VCaP (cell line): ENCODE measurements around the gene CA7.
"Not testable (repeated sequence)": the region's sequence is repeated elsewhere in the genome, so short reads cannot be mapped to it uniquely, and the experiment has no call there.

Experiments
- H3K27ac ChIP-seq: fragments of 450-650 bp; 2 replicates; pipeline ENCODE4 v1.5.1; 2017
- TF ChIP-seq, protein P1 (sequence below): fragments of 450-650 bp; conservative IDR thresholded peaks from 2 replicates; pipeline ENCODE4 v1.5.1; 2017; ENCODE audit warnings: mild to moderate bottlenecking, moderate library complexity

CA7 gene

DNA sequence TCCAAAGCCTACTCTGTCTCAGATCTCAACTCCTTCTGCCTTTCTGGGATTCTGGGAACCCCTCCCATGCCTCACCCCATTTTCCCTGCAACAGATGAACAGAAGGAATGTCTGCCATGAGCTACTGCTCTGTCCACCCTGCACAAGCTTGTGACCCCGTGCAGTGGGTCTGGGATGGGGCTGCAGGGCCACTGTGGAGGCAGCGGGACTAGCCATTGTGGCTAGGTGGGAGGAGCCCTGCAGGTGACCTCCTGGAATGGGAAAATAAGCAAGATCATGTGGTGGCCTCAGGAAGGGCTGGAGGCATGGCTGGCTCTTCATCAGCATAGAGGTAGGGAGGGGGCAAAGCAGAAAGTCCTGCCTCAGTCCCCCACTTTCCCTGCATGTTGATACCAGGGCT, 49.8 kb downstream of the CA7 start:
- TF ChIP-seq, protein P1, sequence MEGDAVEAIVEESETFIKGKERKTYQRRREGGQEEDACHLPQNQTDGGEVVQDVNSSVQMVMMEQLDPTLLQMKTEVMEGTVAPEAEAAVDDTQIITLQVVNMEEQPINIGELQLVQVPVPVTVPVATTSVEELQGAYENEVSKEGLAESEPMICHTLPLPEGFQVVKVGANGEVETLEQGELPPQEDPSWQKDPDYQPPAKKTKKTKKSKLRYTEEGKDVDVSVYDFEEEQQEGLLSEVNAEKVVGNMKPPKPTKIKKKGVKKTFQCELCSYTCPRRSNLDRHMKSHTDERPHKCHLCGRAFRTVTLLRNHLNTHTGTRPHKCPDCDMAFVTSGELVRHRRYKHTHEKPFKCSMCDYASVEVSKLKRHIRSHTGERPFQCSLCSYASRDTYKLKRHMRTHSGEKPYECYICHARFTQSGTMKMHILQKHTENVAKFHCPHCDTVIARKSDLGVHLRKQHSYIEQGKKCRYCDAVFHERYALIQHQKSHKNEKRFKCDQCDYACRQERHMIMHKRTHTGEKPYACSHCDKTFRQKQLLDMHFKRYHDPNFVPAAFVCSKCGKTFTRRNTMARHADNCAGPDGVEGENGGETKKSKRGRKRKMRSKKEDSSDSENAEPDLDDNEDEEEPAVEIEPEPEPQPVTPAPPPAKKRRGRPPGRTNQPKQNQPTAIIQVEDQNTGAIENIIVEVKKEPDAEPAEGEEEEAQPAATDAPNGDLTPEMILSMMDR, result no peak
- H3K27ac ChIP-seq, result no peak overlapping the region

DNA sequence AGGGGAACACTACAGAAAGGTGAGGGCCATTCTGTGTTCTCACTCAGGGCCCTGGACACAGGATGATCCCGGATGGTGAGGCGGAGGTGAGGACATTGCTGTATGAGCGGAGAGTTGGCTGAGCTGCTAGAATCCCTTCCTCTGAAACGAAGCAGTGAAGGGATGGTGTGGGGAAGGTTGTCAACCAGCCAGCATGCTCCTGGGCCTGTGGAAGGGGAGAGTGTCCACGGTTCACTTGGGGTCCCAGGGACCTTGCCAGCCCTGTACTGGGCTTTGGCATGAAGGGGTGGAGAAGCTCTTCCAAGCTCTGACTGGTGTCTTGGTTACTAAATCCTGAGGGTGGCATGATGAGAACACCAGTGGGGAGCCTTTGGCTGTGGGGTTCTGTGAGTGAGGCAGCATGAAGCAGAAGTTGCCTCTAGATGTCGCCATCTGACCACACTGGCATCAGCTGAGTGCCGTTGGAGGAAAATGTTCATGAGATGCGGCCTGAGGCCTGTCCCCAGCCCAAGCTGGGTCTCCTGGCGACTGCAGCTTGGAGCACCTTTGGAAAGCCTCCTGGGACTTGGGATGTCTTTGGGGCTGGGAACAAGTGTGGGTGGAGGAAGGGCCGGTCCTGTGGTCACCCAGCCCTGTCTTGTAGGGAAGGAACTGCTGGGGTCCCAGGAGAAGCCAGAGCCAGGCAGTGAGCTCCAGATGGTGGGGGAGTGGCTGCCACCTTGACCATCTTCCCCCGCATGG, 50.9 kb downstream of the CA7 start:
- no peak overlapping the region for H3K27ac ChIP-seq
- TF ChIP-seq, protein P1, result peak; percentile 79

DNA sequence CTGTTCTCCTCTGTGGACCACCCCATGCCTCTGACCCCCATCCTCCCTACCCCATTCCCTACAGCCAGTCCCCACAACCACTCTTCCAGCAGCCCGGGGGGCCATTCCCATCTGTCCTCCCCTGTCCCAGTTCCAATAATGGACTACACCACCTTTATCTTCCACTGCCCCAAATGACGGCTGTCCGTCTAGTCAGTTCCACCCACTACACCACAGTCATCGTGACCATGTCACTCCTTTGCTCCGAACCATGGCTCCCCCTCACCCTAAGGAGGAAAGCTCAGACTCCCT, 51.4 kb downstream of the CA7 start:
- H3K27ac ChIP-seq, result no peak overlapping the region
- TF ChIP-seq, protein P1, result no peak

DNA sequence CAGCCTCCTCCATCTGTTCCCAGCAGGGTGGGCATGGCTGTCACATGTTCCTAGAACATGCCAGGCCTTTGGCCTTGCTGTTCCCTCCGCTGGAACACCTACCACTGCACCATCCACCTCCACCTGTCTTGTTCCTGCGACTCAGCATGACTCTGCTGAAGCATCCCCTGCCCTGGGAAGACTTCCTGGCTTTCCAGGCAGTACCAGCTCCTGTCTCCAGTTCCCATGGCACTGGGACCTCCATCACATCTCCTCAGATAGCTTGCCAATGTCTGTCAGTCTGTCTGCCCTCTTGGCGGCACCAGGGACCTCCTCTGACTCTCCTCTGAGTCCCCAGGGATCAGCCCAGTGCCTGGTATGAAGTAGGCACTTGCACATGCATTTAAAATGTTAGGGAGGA, 51.8 kb downstream of the CA7 start:
- TF ChIP-seq, protein P1, result no peak
- H3K27ac ChIP-seq, result no peak overlapping the region

DNA sequence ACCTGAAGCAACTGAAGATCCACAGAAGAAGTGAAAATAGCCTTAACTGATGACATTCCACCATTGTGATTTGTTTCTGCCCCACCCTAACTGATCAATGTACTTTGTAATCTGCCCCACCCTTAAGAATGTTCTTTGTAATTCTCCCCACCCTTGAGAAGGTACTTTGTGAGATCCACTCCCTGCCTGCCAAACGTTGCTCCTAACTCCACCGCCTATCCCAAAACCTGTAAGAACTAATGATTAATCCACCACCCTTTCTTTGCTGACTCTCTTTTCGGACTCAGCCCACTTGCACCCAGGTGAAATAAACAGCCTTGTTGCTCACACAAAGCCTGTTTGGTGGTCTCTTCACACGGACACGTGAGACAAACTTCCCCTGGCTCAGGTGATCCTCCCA, 52.5 kb downstream of the CA7 start:
- not testable (repeated sequence) for H3K27ac ChIP-seq

DNA sequence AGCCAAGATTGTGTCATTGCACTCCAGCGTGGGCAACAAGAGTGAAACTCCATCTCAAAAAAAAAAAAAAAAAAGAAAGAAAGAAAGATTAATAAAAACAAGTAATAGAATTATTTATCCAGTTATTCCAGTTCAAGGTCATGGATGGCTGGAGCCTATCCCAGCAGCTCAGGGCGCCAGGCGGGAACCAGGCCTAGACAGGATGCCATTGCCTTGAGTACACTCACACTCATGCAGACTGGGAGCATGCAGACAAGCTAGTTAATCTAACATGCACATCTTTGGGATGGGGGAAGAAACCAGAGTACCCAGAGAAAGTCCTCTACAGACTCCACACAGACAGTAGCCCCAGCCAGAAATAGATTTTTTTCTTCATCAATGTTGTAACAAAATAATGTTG, 54.0 kb downstream of the CA7 start:
- no peak overlapping the region for H3K27ac ChIP-seq
- TF ChIP-seq, protein P1, result no peak

DNA sequence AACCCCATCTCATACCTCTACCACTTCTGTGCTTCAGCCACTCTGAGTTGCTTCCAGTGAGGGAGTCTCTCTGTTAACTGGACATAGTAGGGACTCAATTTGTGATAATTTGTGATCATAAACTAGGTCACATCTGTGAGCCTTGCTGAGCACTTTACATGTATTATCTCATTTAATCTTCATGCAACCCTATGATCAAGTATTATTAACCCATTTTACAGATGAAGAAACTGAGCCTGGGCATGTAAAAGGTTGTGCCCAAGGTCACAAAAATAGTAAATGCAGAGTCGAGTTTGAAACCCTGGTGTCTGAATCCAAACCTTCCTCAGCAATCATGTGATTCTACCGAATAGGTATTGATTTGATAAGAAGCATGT, 54.7 kb downstream of the CA7 start:
- TF ChIP-seq, protein P1, result no peak
- H3K27ac ChIP-seq, result no peak overlapping the region

DNA sequence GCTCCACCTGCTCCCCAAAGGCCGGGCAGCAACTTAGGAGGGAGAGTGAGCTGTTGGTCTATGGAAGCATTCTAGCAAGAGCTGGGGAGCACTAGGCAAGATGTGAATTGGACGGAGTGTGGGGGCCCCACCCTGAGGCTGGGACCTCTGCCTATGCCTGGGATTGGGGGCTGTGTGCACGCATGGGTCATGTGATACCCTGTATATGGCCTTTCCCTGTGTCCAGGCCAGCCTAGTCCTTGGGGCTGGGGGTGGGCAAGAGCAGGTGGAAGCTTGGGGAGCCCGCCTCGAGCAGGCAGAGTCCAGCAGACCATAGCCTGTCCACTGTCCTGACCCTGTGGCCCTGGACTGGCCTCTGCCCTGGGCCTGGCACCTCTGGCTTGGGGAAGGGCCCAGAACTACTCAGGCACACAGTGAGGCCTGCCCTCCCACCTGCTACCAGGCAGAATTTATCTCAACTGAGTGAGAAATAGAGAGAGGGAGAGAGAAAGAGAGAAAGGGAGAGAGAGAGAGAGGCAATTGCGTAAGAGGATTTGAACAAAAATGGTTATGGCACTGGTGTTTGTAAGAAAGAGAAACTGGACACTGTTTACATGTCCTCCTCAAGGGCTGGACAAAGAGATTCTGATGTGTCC, 55.2 kb downstream of the CA7 start:
- TF ChIP-seq, protein P1, result no peak

More for the DNA sequence above, 55.2 kb downstream of the CA7 start:
- no peak overlapping the region for H3K27ac ChIP-seq
